NCI-H748 (cell line): ENCODE data around the gene RERGL.
"Not testable (repeated sequence)": the region's sequence is repeated elsewhere in the genome, so short reads cannot be mapped to it uniquely, and the experiment has no call there.

ENCODE experiments used
- DNase-seq: peaks from one replicate; lab custom pipeline; 2025; ENCODE audit not compliant: unreplicated experiment; lab: John Stamatoyannopoulos, UW

Gene RERGL

DNA sequence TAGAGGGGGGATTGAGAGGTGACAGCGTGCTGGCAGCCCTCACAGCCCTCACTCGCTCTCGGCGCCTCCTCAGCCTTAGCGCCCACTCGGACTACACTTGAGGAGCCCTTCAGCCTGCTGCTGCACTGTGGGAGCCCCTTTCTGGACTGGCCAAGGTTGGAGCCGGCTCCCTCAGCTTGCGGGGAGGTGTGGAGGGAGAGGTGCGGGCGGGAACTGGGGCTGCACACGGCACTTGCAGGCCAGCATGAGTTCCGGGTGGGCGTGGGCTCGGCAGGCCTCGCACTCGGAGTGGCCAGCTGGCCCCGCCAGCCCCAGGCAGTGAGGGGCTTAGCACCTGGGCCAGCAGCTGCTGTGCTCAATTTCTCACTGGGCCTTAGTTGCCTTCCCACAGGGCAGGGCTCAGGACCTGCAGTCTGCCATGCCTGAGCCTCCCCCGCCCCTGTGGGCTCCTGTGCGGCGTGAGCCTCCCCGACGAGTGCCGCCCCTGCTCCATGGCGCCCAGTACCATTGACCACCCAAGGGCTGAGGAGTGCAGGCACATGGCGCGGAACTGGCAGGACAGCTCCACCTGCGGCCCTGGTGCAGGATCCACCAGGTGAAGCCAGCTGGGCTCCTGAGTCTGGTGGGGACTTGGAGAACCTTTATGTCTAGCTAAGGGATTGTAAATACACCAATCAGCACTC, 49.8 kb downstream of the RERGL start:
- not testable (repeated sequence) for DNase-seq
